ENCODE data around the gene INPP5D.

The INPP5D gene

GRCh38 chr2:233047206-233047605 lies 12.9 kb upstream of the INPP5D start:
- Histone ChIP-seq H3K9me2 (replicated peaks; ENCODE audit: control insufficient read depth, low read length) (no peaks in the 10 kb centered on the region), H3K9me3 (ENCODE audit: control insufficient read depth, insufficient read depth, low read length) (no peaks in the 10 kb centered on the region), H3K4me3 (ENCODE audit: low read length) (no peak overlapping the region), H3K27ac (ENCODE audit: low read depth, low read length) (no peak overlapping the region), H3K4me2 (ENCODE audit: low read length) (no peak overlapping the region), H3K79me2 (ENCODE audit: control insufficient read depth, low read length) (no peaks in the 10 kb centered on the region), H3K27me3 (ENCODE audit: control insufficient read depth, low read length) (peaks cover 7% of the 10 kb centered on the region; the same call in 1 of the 2 replicates), H3K36me3 (ENCODE audit: control insufficient read depth, low read length) (no peaks in the 10 kb centered on the region), H3K4me1 (ENCODE audit: control insufficient read depth, low read length) (no peaks in the 10 kb centered on the region), H3F3A (ENCODE audit: control insufficient read depth, insufficient read depth) (no peaks in the 10 kb centered on the region), H4K20me1 (ENCODE audit: control insufficient read depth, insufficient read depth, low read depth, low read length) (no peaks in the 10 kb centered on the region)
- TF ChIP-seq CTCF (IDR thresholded peaks at IDR 0.05; ENCODE audit: low read depth, low read length, poor library complexity, severe bottlenecking) (no peak), EZH2phosphoT487 (IDR thresholded peaks at IDR 0.05; ENCODE audit: borderline replicate concordance, low read length) (no peak)

DNA sequence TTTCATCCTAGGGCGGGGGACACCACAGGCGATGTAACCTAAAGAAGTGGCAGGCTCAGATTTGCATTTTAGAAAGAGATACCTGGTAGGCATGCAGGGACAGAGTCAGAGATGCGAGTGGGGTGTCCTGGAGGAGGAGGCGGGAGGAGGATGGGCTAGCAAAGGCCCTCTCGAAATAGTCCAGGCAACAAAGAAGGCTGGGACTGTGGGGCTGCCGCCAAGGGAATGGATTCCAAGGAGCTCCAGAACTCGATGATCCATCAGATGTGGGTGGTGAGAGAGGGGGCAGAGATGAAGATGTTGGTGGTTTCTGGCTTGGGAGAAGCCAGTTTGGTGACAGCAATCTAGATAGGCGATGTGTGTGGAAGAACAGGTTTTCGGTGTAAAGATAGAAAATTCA lies 12.5 kb upstream of the INPP5D start:
- Histone ChIP-seq H4K20me1 (ENCODE audit: control insufficient read depth, insufficient read depth, low read depth, low read length) (no peaks in the 10 kb centered on the region), H3K9me2 (replicated peaks; ENCODE audit: control insufficient read depth, low read length) (no peaks in the 10 kb centered on the region), H3K9me3 (ENCODE audit: control insufficient read depth, insufficient read depth, low read length) (no peaks in the 10 kb centered on the region), H3K27ac (ENCODE audit: low read depth, low read length) (no peak overlapping the region), H3K36me3 (ENCODE audit: control insufficient read depth, low read length) (no peaks in the 10 kb centered on the region), H3K4me2 (ENCODE audit: low read length) (no peak overlapping the region), H3K79me2 (ENCODE audit: control insufficient read depth, low read length) (no peaks in the 10 kb centered on the region), H3F3A (ENCODE audit: control insufficient read depth, insufficient read depth) (no peaks in the 10 kb centered on the region), H3K27me3 (ENCODE audit: control insufficient read depth, low read length) (peaks cover 7% of the 10 kb centered on the region; the same call in 1 of the 2 replicates), H3K4me3 (ENCODE audit: low read length) (no peak overlapping the region), H3K4me1 (ENCODE audit: control insufficient read depth, low read length) (no peaks in the 10 kb centered on the region)
- TF ChIP-seq CTCF (IDR thresholded peaks at IDR 0.05; ENCODE audit: low read depth, low read length, poor library complexity, severe bottlenecking) (no peak), EZH2phosphoT487 (IDR thresholded peaks at IDR 0.05; ENCODE audit: borderline replicate concordance, low read length) (no peak)

GRCh38 chr2:233048569-233049193 lies 11.5 kb upstream of the INPP5D start:
- no peaks in the 10 kb centered on the region for H3K36me3 ChIP-seq (ENCODE audit: control insufficient read depth, low read length)
- no peaks in the 10 kb centered on the region for H4K20me1 ChIP-seq (ENCODE audit: control insufficient read depth, insufficient read depth, low read depth, low read length)
- peaks cover under 1% of the 10 kb centered on the region; the same call in 1 of the 2 replicates for H3K4me1 ChIP-seq (ENCODE audit: control insufficient read depth, low read length)
- no peak overlapping the region for H3K4me3 ChIP-seq (ENCODE audit: low read length)
- no peaks in the 10 kb centered on the region for H3K9me3 ChIP-seq (ENCODE audit: control insufficient read depth, insufficient read depth, low read length)
- no peaks in the 10 kb centered on the region for H3K79me2 ChIP-seq (ENCODE audit: control insufficient read depth, low read length)
- H3K4me2 ChIP-seq (ENCODE audit: low read length) = no peak overlapping the region
- H3K27me3 ChIP-seq (ENCODE audit: control insufficient read depth, low read length) = peaks cover 7% of the 10 kb centered on the region; the same call in 1 of the 2 replicates
- TF ChIP-seq CTCF (IDR thresholded peaks at IDR 0.05; ENCODE audit: low read depth, low read length, poor library complexity, severe bottlenecking) = no peak
- no peak for TF ChIP-seq EZH2phosphoT487 (IDR thresholded peaks at IDR 0.05; ENCODE audit: borderline replicate concordance, low read length)
- H3K27ac ChIP-seq (ENCODE audit: low read depth, low read length) = no peak overlapping the region
- H3F3A ChIP-seq (ENCODE audit: control insufficient read depth, insufficient read depth) = no peaks in the 10 kb centered on the region
- H3K9me2 ChIP-seq (replicated peaks; ENCODE audit: control insufficient read depth, low read length) = no peaks in the 10 kb centered on the region

Measured in DOHH2 (cell line).